ENCODE results near the gene GATC. TPM values are rescaled to one million over a fixed set of nuclear protein-coding genes. Genes with fewer than 3 reads are reported as not detected.

GATC gene
- total and polyA plus RNA-seq, 2 donors (not counting 3 experiments of a cell fraction or from before 2014, with no cell fraction given): 13.0 to 28.8 TPM

- CTCF ChIA-PET: no interaction called here
- no TSS peak for BruUV-seq (replicated peaks)
- H3K9me1 ChIP-seq (replicated peaks; ENCODE audit: control insufficient read depth, extremely low read depth, insufficient read depth, low read length): no peaks in the 10 kb centered on the region
- no peaks in the 10 kb centered on the region for H3K27me3 ChIP-seq (ENCODE audit: control insufficient read depth in 2 of 2, insufficient read depth in 2 of 2, low read length in 2 of 2)
- H4K20me1 ChIP-seq (replicated peaks; ENCODE audit: control insufficient read depth, extremely low read depth, insufficient read depth, low read length): no peaks in the 10 kb centered on the region
- TF ChIP-seq FOS (IDR thresholded peaks at IDR 0.05; ENCODE audit: borderline replicate concordance, insufficient read depth, low read length): no peak
- TF ChIP-seq, protein P1, sequence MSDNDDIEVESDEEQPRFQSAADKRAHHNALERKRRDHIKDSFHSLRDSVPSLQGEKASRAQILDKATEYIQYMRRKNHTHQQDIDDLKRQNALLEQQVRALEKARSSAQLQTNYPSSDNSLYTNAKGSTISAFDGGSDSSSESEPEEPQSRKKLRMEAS (IDR thresholded peaks at IDR 0.05; ENCODE audit: insufficient read depth, insufficient read length): no peak
- TF ChIP-seq EZH2 (IDR thresholded peaks at IDR 0.05; ENCODE audit: borderline replicate concordance, low read depth, low read length, severe bottlenecking): no peak
- TF ChIP-seq CTCF (IDR thresholded peaks at IDR 0.05; ENCODE audit: extremely low read depth in 1 of 2, insufficient read depth in 1 of 2, low read depth in 1 of 2, low read length in 2 of 2): no peak
- no peak for TF ChIP-seq POLR2A (IDR thresholded peaks at IDR 0.05; ENCODE audit: low read depth, low read length)
- no peak for TF ChIP-seq MYC (IDR thresholded peaks at IDR 0.05; ENCODE audit: low read depth, low read length)
- TF ChIP-seq GATA2 (IDR thresholded peaks at IDR 0.05; ENCODE audit: insufficient read depth, insufficient read length, low read depth, low read length): no peak
- TF ChIP-seq POLR2AphosphoS5 (IDR thresholded peaks at IDR 0.05; ENCODE audit: insufficient read depth, low read depth, low read length): no peak
- H3K9ac ChIP-seq (replicated peaks; ENCODE audit: extremely low read depth, insufficient read depth, low read length): no peak overlapping the region
- FAIRE-seq (no peak), DNase-seq (ENCODE audit: low read depth, low spot score) (no peak)
- intact Hi-C loops (cut with micrococcal nuclease): no loop called here
- H3K36me3 ChIP-seq (ENCODE audit: control insufficient read depth in 2 of 2, extremely low read depth in 1 of 2, insufficient read depth in 2 of 2, low read length in 2 of 2): no peaks in the 10 kb centered on the region
- H2AFZ ChIP-seq (ENCODE audit: low read depth, low read length): no peak overlapping the region
- no peaks in the 10 kb centered on the region for H3K79me2 ChIP-seq (ENCODE audit: control insufficient read depth, insufficient read depth, low read length)
- no peaks in the 10 kb centered on the region for H3K9me3 ChIP-seq (replicated peaks; ENCODE audit: control insufficient read depth, insufficient read depth, low read length)
- POLR2A ChIA-PET: no interaction called here
- no peaks in the 10 kb centered on the region for H3K4me1 ChIP-seq (ENCODE audit: control insufficient read depth, extremely low read depth, insufficient read depth, low read length)
- no peak overlapping the region for H3K4me3 ChIP-seq (replicated peaks in 1 of 3; ENCODE audit: insufficient read depth in 1 of 3, low read depth in 1 of 3, low read length in 3 of 3)
- H3K4me2 ChIP-seq (ENCODE audit: insufficient read depth, low read length): no peak overlapping the region
- H3K27ac ChIP-seq (ENCODE audit: insufficient read depth, low read depth, low read length): no peak overlapping the region
- dilution Hi-C loops (cut with MboI; ENCODE audit: extremely low pct_ligation_motif_present, low sequenced_read_pairs): no loop called here
Measured at GRCh38 chr12:120422892-120423456, 23.3 kb upstream of the GATC start.

Measured in endothelial cell of umbilical vein (primary cell).